ENCODE measurements around the gene IL31RA.

The IL31RA gene

GRCh38 chr5:55904152-55904551 lies 53.0 kb downstream of the IL31RA start:
- DNase-seq, result no peak

GRCh38 chr5:55905251-55905650 lies 54.1 kb downstream of the IL31RA start:
- no peak for DNase-seq

GRCh38 chr5:55907927-55908326 lies 56.8 kb downstream of the IL31RA start:
- DNase-seq, result no peak

GRCh38 chr5:55908804-55909203 lies 57.6 kb downstream of the IL31RA start:
- DNase-seq, result no peak

DNA sequence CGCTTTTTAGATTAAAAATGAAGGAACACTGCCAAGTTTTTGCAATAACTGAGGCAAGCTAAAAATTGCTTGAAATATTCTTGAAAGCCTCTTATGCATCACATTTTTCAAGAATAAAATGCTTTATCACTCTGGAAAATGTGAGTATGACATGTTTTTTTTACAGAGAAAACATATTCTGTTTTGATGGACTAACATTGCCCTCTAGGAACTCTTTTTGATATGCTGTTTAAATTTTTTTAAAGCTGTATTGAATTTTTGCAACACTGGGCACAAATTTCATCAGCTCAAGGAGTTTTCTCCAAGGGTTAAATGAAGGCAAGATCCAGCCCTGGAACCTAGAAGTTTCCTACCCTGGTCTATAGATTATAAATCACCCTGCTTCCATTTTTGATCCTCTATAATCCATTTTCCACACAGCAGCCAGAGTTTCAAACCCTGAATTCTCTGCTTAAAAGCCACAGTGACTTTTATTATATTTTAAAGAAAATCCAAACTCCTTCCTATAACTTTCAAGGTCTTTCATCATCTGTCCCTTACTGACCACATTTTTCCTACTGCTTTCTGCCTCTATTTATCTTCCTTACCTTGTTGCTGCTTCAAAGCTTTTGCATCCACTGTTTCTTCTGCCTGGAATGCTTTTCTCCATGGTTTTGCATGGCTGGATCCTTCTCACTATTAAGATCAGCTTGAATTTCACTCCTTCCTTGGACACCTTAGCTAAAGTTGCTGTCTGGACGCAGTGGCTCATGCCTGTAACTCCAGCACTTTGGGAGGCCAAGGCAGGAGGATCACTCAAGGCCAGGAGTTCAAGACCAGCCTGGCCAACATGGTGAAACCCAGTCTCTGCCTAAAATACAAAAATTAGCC lies 60.9 kb downstream of the IL31RA start:
- DNase-seq, result no peak

GRCh38 chr5:55913466-55914413 lies 62.6 kb downstream of the IL31RA start:
- DNase-seq, result no peak

- DNase-seq, result no peak
Measured at GRCh38 chr5:55914971-55915370, 63.8 kb downstream of the IL31RA start.

DNA sequence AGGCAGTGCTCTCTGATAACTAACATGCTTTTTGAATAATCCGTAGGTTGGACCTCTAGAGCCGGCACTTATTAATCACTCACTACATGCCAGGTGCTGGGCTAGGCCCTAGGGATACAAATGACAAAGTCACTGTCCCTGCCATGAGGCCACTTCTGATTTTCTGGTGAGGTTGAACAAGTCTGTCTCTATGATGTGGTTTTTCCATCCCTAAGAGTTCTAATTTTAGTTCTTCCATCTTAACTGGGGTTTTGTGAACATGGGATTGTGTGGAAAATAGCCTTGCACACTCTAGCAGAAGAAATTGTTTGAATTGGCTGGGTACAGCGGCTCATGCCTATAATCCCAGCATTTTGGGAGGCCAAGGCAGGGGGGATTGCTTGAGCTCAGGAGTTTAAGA lies 64.6 kb downstream of the IL31RA start:
- no peak for DNase-seq

DNA sequence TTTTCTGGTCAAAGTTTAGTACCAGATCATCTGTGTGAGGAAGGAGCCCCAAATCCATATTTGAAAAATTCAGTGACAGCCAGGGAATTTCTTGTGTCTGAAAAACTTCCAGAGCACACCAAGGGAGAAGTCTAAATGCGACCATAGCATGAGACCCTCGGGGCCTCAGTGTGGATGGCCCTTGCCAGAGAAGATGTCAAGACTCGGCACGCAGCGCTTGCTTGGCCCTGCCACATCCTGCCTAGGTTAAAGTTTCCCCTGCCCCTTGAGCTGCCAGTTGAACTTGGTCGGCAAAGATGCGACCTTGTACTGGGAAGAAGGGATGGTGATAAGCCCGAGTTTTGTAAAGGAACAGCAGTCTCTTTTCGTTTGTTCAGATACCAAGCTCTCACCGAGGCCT lies 65.8 kb downstream of the IL31RA start:
- DNase-seq, result no peak

GRCh38 chr5:55917402-55918086 lies 66.4 kb downstream of the IL31RA start:
- no peak for DNase-seq

GRCh38 chr5:55918087-55919035 lies 67.2 kb downstream of the IL31RA start:
- no peak for DNase-seq

DNA sequence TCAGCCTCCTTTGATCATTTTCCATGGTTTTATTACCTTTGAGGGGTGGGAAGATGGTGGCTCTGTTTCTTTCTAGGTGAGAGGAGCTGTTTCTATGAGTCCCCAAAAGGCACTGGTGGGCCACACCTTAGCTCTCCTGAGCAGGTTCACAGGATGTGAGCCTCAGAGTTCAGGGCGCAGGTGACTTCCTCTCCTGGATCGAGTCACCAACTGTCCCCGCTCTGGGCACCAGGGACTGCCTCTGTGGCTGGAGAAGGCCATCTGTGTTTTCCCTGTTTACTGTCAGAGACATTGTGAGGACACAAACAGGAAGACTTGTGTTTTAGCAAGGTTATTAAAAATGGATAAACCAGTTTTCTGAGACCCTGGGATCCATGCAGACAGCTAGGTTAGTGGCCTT lies 68.5 kb downstream of the IL31RA start:
- no peak for DNase-seq

DNA sequence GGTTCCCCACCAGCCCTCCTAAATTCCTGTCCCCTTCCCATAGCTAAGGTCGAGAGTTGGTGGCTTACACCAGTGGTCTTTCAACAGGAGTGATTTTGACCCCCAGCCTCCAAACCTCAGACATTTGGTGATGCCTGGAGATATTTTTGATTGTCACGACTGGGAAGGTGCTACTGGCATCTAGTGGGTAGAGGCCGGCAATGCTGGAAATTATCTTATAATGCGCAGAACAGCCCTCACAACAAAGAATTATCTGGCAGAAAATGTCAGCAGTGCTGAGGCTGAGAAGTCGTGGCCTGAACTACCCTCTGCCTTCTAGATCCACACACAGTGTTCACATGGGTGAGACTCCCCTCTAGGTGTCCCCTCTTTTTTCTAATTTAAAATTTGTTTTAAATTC lies 69.6 kb downstream of the IL31RA start:
- DNase-seq, result no peak

- no peak for DNase-seq
Measured at GRCh38 chr5:55921617-55922016, 70.5 kb downstream of the IL31RA start.

- peak; percentile 45 for DNase-seq
Measured at GRCh38 chr5:55923177-55923771, 72.1 kb downstream of the IL31RA start.

- no peak for DNase-seq
Measured at GRCh38 chr5:55923865-55924500, 72.8 kb downstream of the IL31RA start.

- DNase-seq, result no peak
Measured at GRCh38 chr5:55924744-55925143, 73.6 kb downstream of the IL31RA start.

- DNase-seq, result no peak
Measured at GRCh38 chr5:55925181-55925580, 74.0 kb downstream of the IL31RA start.

DNA sequence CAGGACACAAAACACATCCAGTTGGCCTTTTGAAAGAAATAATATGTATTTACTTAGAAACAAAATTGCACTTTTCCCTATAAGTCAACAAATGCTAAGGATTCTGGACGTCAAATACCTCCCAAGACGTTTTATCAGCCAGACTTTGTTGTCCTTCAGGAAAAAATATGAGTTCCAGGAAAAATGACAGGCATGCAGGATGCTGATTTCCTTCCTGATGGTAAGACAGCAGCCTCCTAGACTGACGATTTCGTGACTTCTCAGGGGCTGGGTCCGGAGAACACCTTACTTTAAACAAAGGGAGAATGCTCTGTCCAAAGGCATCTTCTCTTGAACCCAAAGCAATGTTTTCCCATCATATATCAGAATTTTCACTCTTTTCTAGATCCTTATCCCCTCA lies 74.6 kb downstream of the IL31RA start:
- no peak for DNase-seq

GRCh38 chr5:55926476-55926875 lies 75.3 kb downstream of the IL31RA start:
- no peak for DNase-seq

Data from stimulated activated CD4-positive, alpha-beta T cell treated with anti-CD3 and anti-CD28 coated beads, Interleukin-15, amount 100 ng/mL, for 24 hours (primary cell).